HCT116 (cell line): Measurements from ENCODE around the gene DENND5B. TPM values are rescaled to one million over a fixed set of nuclear protein-coding genes. Genes with fewer than 3 reads are reported as not detected.

Source experiments
- ATAC-seq: fragments of 200-7000 bp; cut with Tn5 transposase; 2 replicates; pipeline ENCODE4 v1.9.1; 2020; ENCODE audit warnings: mild to moderate bottlenecking, moderate library complexity
- BruUV-seq: library from RNA; stranded (reverse); fragments of 400-500 nt; replicated peaks from 2 replicates; lab custom pipeline; 2021; lab: Mats Ljungman, UMichigan
- CTCF ChIA-PET: fragments of 300-600 bp; sonication (Branson Sonifier 250); formaldehyde crosslinking; loops from one replicate; lab custom pipeline; 2021; ENCODE audit warnings: antibody characterized with exemption; lab: Charles Lee
- POLR2A ChIA-PET: fragments of 300-600, 350-600 bp; sonication (Branson Sonifier 250); formaldehyde crosslinking; loops from one replicate; lab custom pipeline; 2021; ENCODE audit warnings: antibody characterized with exemption; lab: Charles Lee
- RAD21 ChIA-PET, 2 experiments: fragments of 300-600 bp; sonication (Branson Sonifier 250); formaldehyde crosslinking; loops; one replicate each; lab custom pipeline; 2023; ENCODE audit warnings: low total read pairs in 2 of 2; ENCODE audit not compliant: uncharacterized antibody in 2 of 2, unreplicated experiment in 2 of 2, low non-redundant PET in 1 of 2; lab: Charles Lee
- DNase-seq: peaks from one replicate; pipeline ENCODE4 v3.0.0-alpha.2; 2010; ENCODE audit warnings: low read depth, low spot score
- H2AFZ ChIP-seq: fragments of 200-600 bp; shearing (Covaris generic), sonication (generic); 2 replicates; pipeline ENCODE4 v1.6.1; 2017; ENCODE audit warnings: low read depth, mixed run types, mixed read lengths, antibody characterized with exemption, low read length; ENCODE audit not compliant: poor library complexity, severe bottlenecking
- H3K27ac ChIP-seq: 2 replicates; pipeline ENCODE4 v1.5.1; 2012; ENCODE audit warnings: low read depth, low read length
- H3K27me3 ChIP-seq: fragments of 200-600 bp; sonication (generic); 2 replicates; pipeline ENCODE4 v1.6.1; 2016; ENCODE audit warnings: mixed run types, low read length, mixed read lengths; ENCODE audit not compliant: insufficient read depth
- H3K36me3 ChIP-seq, 2 experiments: fragments of 200-500 bp in 1 of 2; fragments of 200-600 bp in 1 of 2; sonication (Bioruptor generic) in 1 of 2; sonication (generic) in 1 of 2; 2 replicates each; pipeline versions ENCODE4 v1.5.1 to v1.6.1; 2014 to 2016; ENCODE audit warnings: low read length in 2 of 2, inconsistent platforms in 1 of 2, mixed read lengths in 1 of 2, mixed run types in 1 of 2; ENCODE audit not compliant: insufficient read depth in 2 of 2, control insufficient read depth in 1 of 2
- H3K4me1 ChIP-seq, 2 experiments: fragments of 200-600 bp in 1 of 2; sonication (generic) in 1 of 2; 2 replicates each; pipeline versions ENCODE4 v1.5.1 to v1.6.1; 2012 to 2017; ENCODE audit warnings: low read length in 2 of 2, inconsistent platforms in 1 of 2, mild to moderate bottlenecking in 1 of 2, mixed read lengths in 1 of 2, mixed run types in 1 of 2, moderate library complexity in 1 of 2; ENCODE audit not compliant: insufficient read depth in 2 of 2, control insufficient read depth in 1 of 2
- H3K4me2 ChIP-seq: fragments of 200-600 bp; sonication (generic); 2 replicates; pipeline ENCODE4 v1.6.1; 2017; ENCODE audit warnings: mixed run types, low read length, mixed read lengths
- H3K4me3 ChIP-seq, 2 experiments: fragments of 200-600 bp in 1 of 2; sonication (generic) in 1 of 2; replicated peaks in 1 of 2; 2 replicates each; pipeline ENCODE4 v1.5.1; 2011 to 2016; ENCODE audit warnings: low read length in 2 of 2, control low read depth in 1 of 2, low read depth in 1 of 2, mild to moderate bottlenecking in 1 of 2, mixed read lengths in 1 of 2, mixed run types in 1 of 2
- H3K79me2 ChIP-seq: fragments of 200-600 bp; sonication (generic); 2 replicates; pipeline ENCODE4 v1.6.1; 2017; ENCODE audit warnings: mild to moderate bottlenecking, mixed run types, low read length, moderate library complexity, mixed read lengths; ENCODE audit not compliant: insufficient read depth
- H3K9ac ChIP-seq: fragments of 200-600 bp; sonication (generic); 2 replicates; pipeline ENCODE4 v1.6.1; 2016; ENCODE audit warnings: low read length, mixed read lengths
- H3K9me2 ChIP-seq: fragments of 200-600 bp; sonication (generic), shearing (Covaris generic); 2 replicates; pipeline ENCODE4 v1.6.1; 2017; ENCODE audit warnings: mixed run types, mild to moderate bottlenecking, moderate library complexity; ENCODE audit not compliant: insufficient read depth
- H3K9me3 ChIP-seq, 2 experiments: fragments of 200-500 bp in 1 of 2; fragments of 200-600 bp in 1 of 2; sonication (Bioruptor generic) in 1 of 2; sonication (generic) in 1 of 2; 2 replicates each; pipeline ENCODE4 v1.6.1; 2014 to 2017; ENCODE audit warnings: low read length in 2 of 2, mixed read lengths in 2 of 2, inconsistent platforms in 1 of 2, low read depth in 1 of 2, mild to moderate bottlenecking in 1 of 2, mixed run types in 1 of 2, moderate library complexity in 1 of 2; ENCODE audit not compliant: control insufficient read depth in 1 of 2, insufficient read depth in 1 of 2
- H4K20me1 ChIP-seq: fragments of 200-600 bp; sonication (generic), shearing (Covaris generic); 2 replicates; pipeline ENCODE4 v1.6.1; 2017; ENCODE audit warnings: mixed run types, mild to moderate bottlenecking, moderate library complexity; ENCODE audit not compliant: insufficient read depth
- CEBPB ChIP-seq: IDR thresholded peaks from 2 replicates; pipeline ENCODE4 v1.6.1; 2012; ENCODE audit warnings: low read depth
- EGR1 ChIP-seq: IDR thresholded peaks from 2 replicates; pipeline ENCODE4 v1.6.1; 2012; ENCODE audit warnings: low read depth
- POLR2AphosphoS5 ChIP-seq: IDR thresholded peaks from 2 replicates; pipeline ENCODE4 v1.6.1; 2011; ENCODE audit warnings: mild to moderate bottlenecking, low read depth, low read length, moderate library complexity
- RAD21 ChIP-seq: IDR thresholded peaks from 2 replicates; pipeline ENCODE4 v1.6.1; 2012; ENCODE audit warnings: low read depth, mild to moderate bottlenecking
- SIN3A ChIP-seq: IDR thresholded peaks from 2 replicates; pipeline ENCODE4 v1.6.1; 2012; ENCODE audit warnings: low read depth
- SRF ChIP-seq: IDR thresholded peaks from 2 replicates; pipeline ENCODE4 v1.6.1; 2012; ENCODE audit warnings: low read depth
- TCF7L2 ChIP-seq: IDR thresholded peaks from 2 replicates; pipeline ENCODE4 v1.7.0; 2011; ENCODE audit warnings: borderline replicate concordance, inconsistent platforms; ENCODE audit not compliant: insufficient read depth, insufficient read length; ENCODE audit errors: extremely low read depth
- YY1 ChIP-seq: IDR thresholded peaks from 2 replicates; pipeline ENCODE4 v1.6.1; 2011; ENCODE audit warnings: low read length, low read depth, moderate library complexity, mild to moderate bottlenecking; ENCODE audit not compliant: insufficient replicate concordance; ENCODE audit errors: extremely low read depth
- ZFX ChIP-seq: fragments of 450-650 bp; IDR thresholded peaks from 2 replicates; pipeline ENCODE4 v1.6.1; 2017
- intact Hi-C: fragments of 100-400 bp; cut with micrococcal nuclease; formaldehyde crosslinking; loops from 2 replicates; pipeline ENCODE4 v1.10.0; 2022
- total RNA-seq: library from RNA; stranded (reverse); gene quantifications from one replicate; pipeline ENCODE4 v1.2.1, GENCODE V29; 2021; ENCODE audit not compliant: unreplicated experiment
- TF ChIP-seq, protein P1 (sequence below): IDR thresholded peaks from 2 replicates; pipeline ENCODE4 v1.6.1; 2011; ENCODE audit warnings: mild to moderate bottlenecking, low read length, moderate library complexity; ENCODE audit not compliant: insufficient replicate concordance; ENCODE audit errors: extremely low read depth
- TF ChIP-seq, protein P2 (sequence below), 3 experiments: fragments of 200-600 bp in 1 of 3; sonication (generic) in 1 of 3; IDR thresholded peaks in 2 of 3; conservative IDR thresholded peaks in 1 of 3; 2 replicates each; pipeline ENCODE4 v1.5.1; 2012 to 2017; ENCODE audit warnings: low read depth in 2 of 3, low read length in 2 of 3, antibody characterized with exemption in 1 of 3, borderline replicate concordance in 1 of 3, control low read depth in 1 of 3, mild to moderate bottlenecking in 1 of 3, mixed read lengths in 1 of 3, mixed run types in 1 of 3, moderate library complexity in 1 of 3; ENCODE audit not compliant: insufficient read depth in 1 of 3

The DENND5B gene
- total RNA-seq, 1 experiment from 2014 or later: 19.2 TPM

DNA sequence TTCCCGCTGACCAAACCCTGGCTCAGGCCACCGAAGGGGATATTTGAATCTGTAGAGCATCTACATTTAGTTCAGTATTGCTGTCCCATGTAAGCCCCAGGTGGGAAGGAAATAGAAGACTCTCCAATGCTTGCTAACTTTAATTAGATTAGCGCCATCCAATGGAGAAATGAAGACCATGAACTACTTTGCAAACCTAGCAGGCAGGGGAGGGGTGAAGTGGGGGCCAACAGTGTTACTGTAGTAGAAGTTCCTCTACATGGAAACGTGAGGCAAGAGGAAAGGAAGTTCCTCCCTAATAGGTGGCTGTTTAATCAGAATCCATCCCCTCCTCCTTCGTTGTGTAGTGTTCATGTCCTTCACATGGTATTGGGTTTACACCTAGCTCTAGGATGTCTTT lies 9.3 kb upstream of the DENND5B start:
- H3K4me2 ChIP-seq: no peak overlapping the region

DNA sequence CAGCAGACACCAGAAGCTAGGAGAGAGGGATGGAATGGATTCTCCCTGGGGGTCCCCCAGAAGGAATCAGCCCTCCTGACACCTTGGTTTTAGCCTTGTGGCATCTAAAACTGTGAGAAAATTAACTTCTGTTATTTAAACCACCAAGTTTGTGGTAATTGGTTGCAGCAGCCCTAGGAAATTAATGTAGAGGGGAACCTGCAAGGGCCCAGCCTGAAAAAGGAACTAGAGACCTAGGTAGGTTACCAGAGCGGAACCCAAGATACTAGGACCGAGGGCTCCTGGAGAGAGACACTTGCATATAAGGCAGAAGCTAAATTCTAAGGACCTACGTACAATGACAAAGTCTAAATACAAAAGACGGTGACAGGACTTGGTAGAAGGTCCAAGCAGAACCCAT lies 8.1 kb upstream of the DENND5B start:
- Histone ChIP-seq H2AFZ (no peak overlapping the region), H3K27me3 (no peaks in the 10 kb centered on the region), H3K9ac (no peak overlapping the region), H3K79me2 (no peaks in the 10 kb centered on the region), H3K9me3 (no peaks in the 10 kb centered on the region), H3K4me3 (no peak overlapping the region), H3K36me3 (no peaks in the 10 kb centered on the region), H3K9me2 (no peaks in the 10 kb centered on the region), H3K4me2 (no peak overlapping the region), H3K4me1 (no peaks in the 10 kb centered on the region), H4K20me1 (no peaks in the 10 kb centered on the region), H3K27ac (no peak overlapping the region)
- no peak for ATAC-seq
- POLR2A ChIA-PET: no interaction called here
- intact Hi-C loops: no loop called here
- CTCF ChIA-PET: no interaction called here
- DNase-seq: no peak
- RAD21 ChIA-PET: no interaction called here
- TF ChIP-seq, protein P1, sequence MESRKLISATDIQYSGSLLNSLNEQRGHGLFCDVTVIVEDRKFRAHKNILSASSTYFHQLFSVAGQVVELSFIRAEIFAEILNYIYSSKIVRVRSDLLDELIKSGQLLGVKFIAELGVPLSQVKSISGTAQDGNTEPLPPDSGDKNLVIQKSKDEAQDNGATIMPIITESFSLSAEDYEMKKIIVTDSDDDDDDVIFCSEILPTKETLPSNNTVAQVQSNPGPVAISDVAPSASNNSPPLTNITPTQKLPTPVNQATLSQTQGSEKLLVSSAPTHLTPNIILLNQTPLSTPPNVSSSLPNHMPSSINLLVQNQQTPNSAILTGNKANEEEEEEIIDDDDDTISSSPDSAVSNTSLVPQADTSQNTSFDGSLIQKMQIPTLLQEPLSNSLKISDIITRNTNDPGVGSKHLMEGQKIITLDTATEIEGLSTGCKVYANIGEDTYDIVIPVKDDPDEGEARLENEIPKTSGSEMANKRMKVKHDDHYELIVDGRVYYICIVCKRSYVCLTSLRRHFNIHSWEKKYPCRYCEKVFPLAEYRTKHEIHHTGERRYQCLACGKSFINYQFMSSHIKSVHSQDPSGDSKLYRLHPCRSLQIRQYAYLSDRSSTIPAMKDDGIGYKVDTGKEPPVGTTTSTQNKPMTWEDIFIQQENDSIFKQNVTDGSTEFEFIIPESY: no peak
- TF ChIP-seq ZFX (no peak), TCF7L2 (no peak), YY1 (no peak), POLR2AphosphoS5 (no peak), EGR1 (no peak), SIN3A (no peak)
- no TSS peak for BruUV-seq

More for the DNA sequence above, 9.3 kb upstream of the DENND5B start:
- ChIA-PET CTCF (no interaction called here), RAD21 (no interaction called here), POLR2A (interaction anchor here (0.6 kb wide), 1 partner anchor 897 kb away, joined by 3 read pairs; no protein-coding TSS in a partner anchor)
- Histone ChIP-seq H3K9me2 (no peaks in the 10 kb centered on the region), H3K27me3 (no peaks in the 10 kb centered on the region), H3K36me3 (no peaks in the 10 kb centered on the region), H3K4me1 (no peaks in the 10 kb centered on the region), H2AFZ (no peak overlapping the region), H3K9me3 (no peaks in the 10 kb centered on the region), H4K20me1 (no peaks in the 10 kb centered on the region), H3K4me3 (no peak overlapping the region), H3K9ac (no peak overlapping the region), H3K79me2 (no peaks in the 10 kb centered on the region), H3K27ac (no peak overlapping the region)
- TF ChIP-seq EGR1 (no peak), CEBPB (no peak), SRF (no peak), RAD21 (peak; percentile 40; the same call in 1 of the 2 replicates)
- TF ChIP-seq, protein P2, sequence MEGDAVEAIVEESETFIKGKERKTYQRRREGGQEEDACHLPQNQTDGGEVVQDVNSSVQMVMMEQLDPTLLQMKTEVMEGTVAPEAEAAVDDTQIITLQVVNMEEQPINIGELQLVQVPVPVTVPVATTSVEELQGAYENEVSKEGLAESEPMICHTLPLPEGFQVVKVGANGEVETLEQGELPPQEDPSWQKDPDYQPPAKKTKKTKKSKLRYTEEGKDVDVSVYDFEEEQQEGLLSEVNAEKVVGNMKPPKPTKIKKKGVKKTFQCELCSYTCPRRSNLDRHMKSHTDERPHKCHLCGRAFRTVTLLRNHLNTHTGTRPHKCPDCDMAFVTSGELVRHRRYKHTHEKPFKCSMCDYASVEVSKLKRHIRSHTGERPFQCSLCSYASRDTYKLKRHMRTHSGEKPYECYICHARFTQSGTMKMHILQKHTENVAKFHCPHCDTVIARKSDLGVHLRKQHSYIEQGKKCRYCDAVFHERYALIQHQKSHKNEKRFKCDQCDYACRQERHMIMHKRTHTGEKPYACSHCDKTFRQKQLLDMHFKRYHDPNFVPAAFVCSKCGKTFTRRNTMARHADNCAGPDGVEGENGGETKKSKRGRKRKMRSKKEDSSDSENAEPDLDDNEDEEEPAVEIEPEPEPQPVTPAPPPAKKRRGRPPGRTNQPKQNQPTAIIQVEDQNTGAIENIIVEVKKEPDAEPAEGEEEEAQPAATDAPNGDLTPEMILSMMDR (IDR thresholded peaks at IDR 0.05 in 2 of 3, conservative IDR thresholded peaks at IDR 0.05 in 1 of 3; ENCODE audit: borderline replicate concordance in 1 of 3, insufficient read depth in 1 of 3, low read depth in 2 of 3, low read length in 2 of 3): peak in 2 of 3 experiments; percentile 5 to 25; a peak in 2 of 6 replicates
- no peak for DNase-seq
- BruUV-seq: no TSS peak
- intact Hi-C loops: no loop called here
- ATAC-seq: no peak
